Amniotic stem cell (primary cell): ENCODE measurements around the gene CHCHD6.
A peak's percentile ranks its signal among the peaks of the same experiment; 100 is the strongest.

Experiments
- DNase-seq: peaks from one replicate; lab custom pipeline; 2025; lab: John Stamatoyannopoulos, UW

The CHCHD6 gene

GRCh38 chr3:126826693-126827092 lies 122.7 kb downstream of the CHCHD6 start:
- no peak for DNase-seq

- DNase-seq = no peak
Observed at GRCh38 chr3:126827121-126827520, 123.1 kb downstream of the CHCHD6 start.

GRCh38 chr3:126828306-126828705 lies 124.3 kb downstream of the CHCHD6 start:
- no peak for DNase-seq

- DNase-seq = no peak
Observed at GRCh38 chr3:126832933-126833332, 128.9 kb downstream of the CHCHD6 start.

GRCh38 chr3:126834596-126835471 lies 130.8 kb downstream of the CHCHD6 start:
- no peak for DNase-seq

GRCh38 chr3:126835472-126836219 lies 131.6 kb downstream of the CHCHD6 start:
- DNase-seq = no peak

- DNase-seq = no peak
Observed at GRCh38 chr3:126836220-126836860, 132.3 kb downstream of the CHCHD6 start.

GRCh38 chr3:126837773-126838172 lies 133.7 kb downstream of the CHCHD6 start:
- DNase-seq = no peak

- no peak for DNase-seq
Observed at GRCh38 chr3:126845920-126846715, 142.1 kb downstream of the CHCHD6 start.

GRCh38 chr3:126847061-126847460 lies 143.0 kb downstream of the CHCHD6 start:
- DNase-seq = no peak

- no peak for DNase-seq
Observed at GRCh38 chr3:126848991-126849390, 145.0 kb downstream of the CHCHD6 start.

GRCh38 chr3:126849768-126850167 lies 145.7 kb downstream of the CHCHD6 start:
- DNase-seq = no peak

GRCh38 chr3:126850370-126851085 lies 146.5 kb downstream of the CHCHD6 start:
- DNase-seq = peak; percentile 58

- DNase-seq = no peak
Observed at GRCh38 chr3:126851382-126851781, 147.3 kb downstream of the CHCHD6 start.

GRCh38 chr3:126851934-126852333 lies 147.9 kb downstream of the CHCHD6 start:
- DNase-seq = no peak

GRCh38 chr3:126852511-126852910 lies 148.5 kb downstream of the CHCHD6 start:
- DNase-seq = no peak

GRCh38 chr3:126854666-126855065 lies 150.6 kb downstream of the CHCHD6 start:
- DNase-seq = no peak

GRCh38 chr3:126855374-126855773 lies 151.3 kb downstream of the CHCHD6 start:
- DNase-seq = no peak

GRCh38 chr3:126857928-126858327 lies 153.9 kb downstream of the CHCHD6 start:
- DNase-seq = no peak

- DNase-seq = no peak
Observed at GRCh38 chr3:126858401-126858800, 154.4 kb downstream of the CHCHD6 start.

GRCh38 chr3:126858887-126859286 lies 154.8 kb downstream of the CHCHD6 start:
- peak; percentile 65 for DNase-seq
